AG10803 (cell line): ENCODE data around the gene POU6F2.

ENCODE experiments used
- DNase-seq: peaks from one replicate; pipeline ENCODE4 v3.0.0; 2010; ENCODE audit warnings: low read depth
- H3K4me3 ChIP-seq: 2 replicates; pipeline ENCODE4 v1.5.1; 2011; ENCODE audit warnings: mild to moderate bottlenecking, low read length, control low read depth
- CTCF ChIP-seq: conservative IDR thresholded peaks from 2 replicates; pipeline ENCODE4 v1.5.1; 2011; ENCODE audit warnings: mild to moderate bottlenecking, low read length, control low read depth, inconsistent platforms

The POU6F2 gene

GRCh38 chr7:38953227-38953626 lies 24.5 kb upstream of the POU6F2 start:
- TF ChIP-seq CTCF, result no peak
- DNase-seq, result no peak
- H3K4me3 ChIP-seq, result no peak overlapping the region

GRCh38 chr7:38953971-38954370 lies 23.7 kb upstream of the POU6F2 start:
- no peak for TF ChIP-seq CTCF

GRCh38 chr7:38955892-38956291 lies 21.8 kb upstream of the POU6F2 start:
- H3K4me3 ChIP-seq, result no peak overlapping the region
- no peak for DNase-seq
- no peak for TF ChIP-seq CTCF

More at GRCh38 chr7:38953971-38954370, 23.7 kb upstream of the POU6F2 start:
- DNase-seq, result no peak
- H3K4me3 ChIP-seq, result no peak overlapping the region

GRCh38 chr7:38962028-38962427 lies 15.7 kb upstream of the POU6F2 start:
- TF ChIP-seq CTCF, result no peak
- no peak for DNase-seq
- no peak overlapping the region for H3K4me3 ChIP-seq

GRCh38 chr7:38964921-38965320 lies 12.8 kb upstream of the POU6F2 start:
- DNase-seq, result no peak
- H3K4me3 ChIP-seq, result no peak overlapping the region
- no peak for TF ChIP-seq CTCF

- no peak for TF ChIP-seq CTCF
- no peak for DNase-seq
- no peak overlapping the region for H3K4me3 ChIP-seq
Observed at GRCh38 chr7:38973760-38974159, 3.9 kb upstream of the POU6F2 start.

- H3K4me3 ChIP-seq, result no peak overlapping the region
- no peak for TF ChIP-seq CTCF
- DNase-seq, result no peak
Observed at GRCh38 chr7:38975944-38976392, 1.7 kb upstream of the POU6F2 start.
